Astrocyte (in vitro differentiated cells and primary cell): ENCODE measurements around the gene TSEN2.
"Not testable (repeated sequence)": the region's sequence is repeated elsewhere in the genome, so short reads cannot be mapped to it uniquely, and the experiment has no call there.

Experiments used
- EZH2 ChIP-seq: IDR thresholded peaks from 2 replicates; pipeline ENCODE4 v1.6.1; 2012; ENCODE audit warnings: mild to moderate bottlenecking, low read length, inconsistent platforms; ENCODE audit not compliant: insufficient read depth
- TF ChIP-seq, protein P1 (sequence below): IDR thresholded peaks from 2 replicates; pipeline ENCODE4 v1.5.1; 2011; ENCODE audit warnings: low read depth, mild to moderate bottlenecking, inconsistent platforms, low read length, moderate library complexity; ENCODE audit not compliant: insufficient read depth

GRCh38 chr3:12448404-12449202 lies 35.7 kb upstream of the TSEN2 start:
- TF ChIP-seq, protein P1, sequence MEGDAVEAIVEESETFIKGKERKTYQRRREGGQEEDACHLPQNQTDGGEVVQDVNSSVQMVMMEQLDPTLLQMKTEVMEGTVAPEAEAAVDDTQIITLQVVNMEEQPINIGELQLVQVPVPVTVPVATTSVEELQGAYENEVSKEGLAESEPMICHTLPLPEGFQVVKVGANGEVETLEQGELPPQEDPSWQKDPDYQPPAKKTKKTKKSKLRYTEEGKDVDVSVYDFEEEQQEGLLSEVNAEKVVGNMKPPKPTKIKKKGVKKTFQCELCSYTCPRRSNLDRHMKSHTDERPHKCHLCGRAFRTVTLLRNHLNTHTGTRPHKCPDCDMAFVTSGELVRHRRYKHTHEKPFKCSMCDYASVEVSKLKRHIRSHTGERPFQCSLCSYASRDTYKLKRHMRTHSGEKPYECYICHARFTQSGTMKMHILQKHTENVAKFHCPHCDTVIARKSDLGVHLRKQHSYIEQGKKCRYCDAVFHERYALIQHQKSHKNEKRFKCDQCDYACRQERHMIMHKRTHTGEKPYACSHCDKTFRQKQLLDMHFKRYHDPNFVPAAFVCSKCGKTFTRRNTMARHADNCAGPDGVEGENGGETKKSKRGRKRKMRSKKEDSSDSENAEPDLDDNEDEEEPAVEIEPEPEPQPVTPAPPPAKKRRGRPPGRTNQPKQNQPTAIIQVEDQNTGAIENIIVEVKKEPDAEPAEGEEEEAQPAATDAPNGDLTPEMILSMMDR, result not testable (repeated sequence)
- not testable (repeated sequence) for TF ChIP-seq EZH2
